HG03460 (cell line): Measurements from ENCODE around the gene NDEL1.

Source experiments
- ATAC-seq: cut with Tn5 transposase; IDR thresholded peaks from one replicate; pipeline ENCODE4 v1.9.1; 2021; ENCODE audit not compliant: unreplicated experiment

NDEL1 gene

DNA sequence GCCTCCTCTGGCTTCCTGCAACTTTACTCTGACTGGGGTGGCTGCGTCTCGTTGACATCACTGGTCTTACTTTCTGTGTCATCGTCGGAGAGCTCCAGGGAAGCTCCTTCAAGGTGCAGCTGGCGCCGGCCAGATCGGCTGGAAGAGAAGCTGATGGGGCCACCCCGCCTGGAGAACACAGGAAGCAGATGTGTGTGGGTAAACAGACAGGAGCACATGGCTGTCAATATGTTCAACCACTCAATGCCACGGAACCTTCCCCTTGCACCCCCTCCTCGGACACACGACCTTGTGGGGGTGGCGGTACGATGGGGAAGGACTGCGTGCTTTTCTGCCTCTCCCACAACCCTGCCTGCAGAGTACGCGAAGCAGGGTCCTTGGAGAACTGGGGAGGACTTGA is 40.1 kb downstream of the NDEL1 start:
- ATAC-seq, result no peak

DNA sequence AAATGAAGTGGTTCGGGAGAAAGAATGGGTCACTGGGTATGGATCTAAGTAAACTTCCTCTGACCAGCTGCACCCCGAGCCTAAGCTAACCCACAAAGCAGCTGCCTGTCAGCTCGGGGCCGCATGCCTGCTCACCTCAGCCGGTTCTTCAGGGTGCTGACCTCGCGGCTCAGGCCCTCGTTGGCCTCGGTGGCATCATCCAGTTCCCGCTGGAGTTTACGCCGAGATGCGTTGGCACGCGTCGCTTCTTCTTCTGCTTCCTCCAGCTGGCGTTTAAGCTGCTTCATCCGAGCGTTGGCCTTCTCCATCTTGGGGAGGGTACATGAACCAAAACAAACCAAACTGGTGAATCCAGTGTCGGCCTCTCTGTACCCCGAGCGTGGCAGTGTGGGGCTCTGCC is 41.1 kb downstream of the NDEL1 start:
- ATAC-seq, result no peak

DNA sequence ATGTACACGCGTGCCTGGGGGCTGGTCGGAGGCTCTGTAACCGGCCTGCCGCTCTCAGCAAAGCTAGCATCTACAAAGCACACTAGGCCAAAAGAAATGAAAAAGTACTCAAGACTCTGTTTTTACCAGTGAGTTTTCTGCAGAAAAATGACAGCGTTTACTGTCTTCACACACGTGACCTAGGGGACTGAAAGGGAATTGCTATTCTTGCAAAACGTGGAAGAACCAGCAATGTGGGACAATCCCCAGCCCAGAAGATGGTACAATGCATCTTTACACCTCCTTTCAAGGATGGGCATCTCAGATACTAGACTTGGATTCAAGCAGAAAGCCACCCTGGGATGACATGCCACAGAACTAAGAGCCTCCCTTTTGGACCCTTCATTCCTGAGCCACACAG is 41.5 kb downstream of the NDEL1 start:
- ATAC-seq, result no peak

DNA sequence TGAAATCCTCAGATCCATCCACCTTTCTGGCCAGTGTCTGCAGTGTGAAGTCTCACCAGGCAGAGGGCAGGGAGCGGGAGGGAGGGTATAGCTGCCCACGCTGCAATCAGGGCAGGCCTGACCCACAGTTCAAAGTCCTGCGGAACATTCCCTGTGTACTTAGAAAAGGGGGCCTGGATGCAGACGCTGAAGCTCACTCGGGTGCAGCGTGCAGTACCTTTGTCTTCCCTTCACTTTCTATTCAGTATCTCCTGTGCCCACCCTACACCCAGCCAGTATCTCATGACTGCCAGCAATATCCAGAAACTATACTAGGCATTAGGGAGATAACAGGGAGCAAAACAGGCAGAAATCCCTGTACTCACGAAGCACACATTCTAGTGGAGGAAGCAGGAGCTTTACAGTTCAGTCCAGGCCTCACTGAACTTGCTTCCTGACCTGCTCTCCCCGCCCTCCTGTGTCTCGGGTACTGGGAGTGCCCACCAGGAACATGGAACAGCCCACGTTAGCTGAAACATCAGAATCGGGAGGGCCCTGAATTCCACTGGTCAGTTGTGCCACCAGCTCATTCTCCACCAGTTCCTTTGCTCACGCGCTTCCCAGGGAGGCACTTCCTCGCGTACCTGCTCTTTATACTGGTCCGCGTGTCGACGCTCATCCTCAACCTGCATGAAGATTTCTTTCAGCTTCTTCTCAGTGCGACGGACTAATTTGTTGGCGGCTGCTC is 42.2 kb downstream of the NDEL1 start:
- no peak for ATAC-seq

DNA sequence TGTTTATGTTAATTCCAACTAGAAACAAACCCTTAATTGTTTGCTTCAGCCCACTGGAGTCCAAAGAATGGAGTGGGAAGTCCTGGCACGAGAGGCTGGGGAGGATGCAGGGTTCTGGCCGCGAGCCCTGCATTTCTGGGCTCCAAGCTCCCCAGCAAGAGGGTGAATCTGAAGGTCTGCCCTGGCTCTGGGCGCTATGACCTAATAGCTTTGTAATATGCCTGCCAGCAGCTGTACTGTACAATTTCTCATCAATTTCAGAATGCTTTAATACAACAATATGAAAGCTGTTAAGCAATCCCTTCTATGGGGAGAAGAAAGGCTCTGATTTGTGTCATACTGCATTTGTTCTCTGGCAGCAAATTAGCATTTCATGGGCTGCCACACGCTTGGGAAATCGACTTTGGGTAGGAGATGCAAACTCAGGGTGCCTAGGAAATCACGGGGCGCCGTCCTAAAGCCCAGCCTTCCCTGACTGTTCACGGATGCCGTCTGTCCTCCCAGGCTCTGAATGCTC is 43.8 kb downstream of the NDEL1 start:
- no peak for ATAC-seq

DNA sequence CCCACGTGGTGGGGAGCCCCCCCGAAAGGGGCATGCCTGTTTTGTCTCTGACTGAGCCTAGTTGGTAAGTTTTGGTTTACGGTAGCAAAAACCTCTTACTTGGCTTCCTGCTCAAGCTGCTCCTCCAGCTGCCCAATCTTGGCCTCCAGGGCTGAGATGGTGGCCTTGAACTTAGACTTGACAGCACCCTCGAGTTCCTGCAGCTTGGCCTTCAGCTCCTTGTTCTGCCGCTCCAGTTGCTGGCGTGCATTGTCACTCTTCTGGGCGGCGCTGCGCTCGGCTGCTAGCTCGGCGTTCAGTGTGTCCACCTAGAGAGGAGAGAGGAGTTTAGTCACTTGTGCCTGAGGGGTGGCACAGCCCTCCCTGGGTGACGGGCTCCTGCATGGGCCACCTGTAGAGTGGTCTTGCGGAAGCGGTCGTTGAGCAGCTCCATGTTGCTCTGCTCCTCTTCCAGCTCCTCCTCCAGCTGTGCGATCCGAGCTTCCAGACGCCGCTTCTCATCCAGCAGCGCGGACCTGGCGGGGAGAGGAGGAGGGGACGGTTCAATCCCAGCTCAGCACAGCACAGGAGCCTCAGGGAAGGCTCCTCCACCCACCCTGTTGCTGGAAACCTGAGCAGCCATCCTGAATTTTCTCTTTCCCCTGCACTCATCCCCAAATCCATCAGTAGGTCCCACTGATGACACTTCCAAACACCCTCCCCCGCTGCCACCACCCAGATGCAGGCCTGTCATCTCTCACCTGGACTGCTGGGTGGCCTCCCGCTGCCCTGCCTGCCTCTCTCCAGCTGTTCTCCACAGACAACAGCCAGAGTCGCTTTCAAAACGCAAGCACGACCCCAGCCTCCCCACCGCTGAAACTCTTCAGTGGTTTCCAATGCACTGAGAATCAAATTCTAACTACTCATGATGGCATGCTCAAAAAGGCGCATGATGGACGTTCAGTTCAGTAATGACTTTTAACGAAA is 44.6 kb downstream of the NDEL1 start:
- no peak for ATAC-seq

DNA sequence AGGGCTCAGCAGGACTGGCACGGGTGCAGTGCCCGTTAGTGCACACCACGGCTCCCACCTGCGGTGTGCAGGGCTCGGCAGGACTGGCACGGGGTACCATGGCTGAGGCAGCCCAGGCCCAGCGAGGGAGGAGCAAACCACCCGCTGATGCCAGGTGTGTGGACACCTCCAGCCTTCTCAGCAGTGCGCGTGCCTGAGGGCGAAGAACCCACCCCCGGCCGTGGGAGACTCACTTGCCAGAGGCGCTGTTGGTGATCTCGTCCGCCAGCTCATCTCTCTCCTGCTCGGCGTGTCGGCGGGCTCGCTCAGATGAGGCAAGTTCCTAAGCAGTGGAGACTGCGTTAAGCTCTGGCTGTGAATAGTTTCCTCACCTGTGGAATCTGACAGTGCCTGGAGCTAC is 45.4 kb downstream of the NDEL1 start:
- ATAC-seq, result no peak

DNA sequence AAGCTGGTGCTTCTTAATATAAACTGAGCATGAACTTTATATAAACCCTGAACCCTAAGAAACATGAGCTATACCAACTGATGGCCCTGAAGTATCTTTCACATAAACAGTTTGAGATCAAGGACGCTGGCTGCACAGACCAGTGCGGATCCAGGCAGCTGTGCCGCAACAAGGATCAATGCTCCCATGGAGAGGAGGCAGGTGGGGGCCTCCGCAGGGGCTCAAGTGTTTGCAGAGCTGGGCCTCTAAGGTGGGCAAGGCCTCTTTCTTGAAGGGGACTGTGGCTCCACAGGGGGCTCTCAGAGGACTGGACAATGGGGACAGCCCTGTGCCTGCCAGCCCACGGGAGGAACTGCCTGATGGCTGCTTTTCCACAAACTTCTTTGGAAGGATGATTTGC is 46.0 kb downstream of the NDEL1 start:
- ATAC-seq, result no peak

DNA sequence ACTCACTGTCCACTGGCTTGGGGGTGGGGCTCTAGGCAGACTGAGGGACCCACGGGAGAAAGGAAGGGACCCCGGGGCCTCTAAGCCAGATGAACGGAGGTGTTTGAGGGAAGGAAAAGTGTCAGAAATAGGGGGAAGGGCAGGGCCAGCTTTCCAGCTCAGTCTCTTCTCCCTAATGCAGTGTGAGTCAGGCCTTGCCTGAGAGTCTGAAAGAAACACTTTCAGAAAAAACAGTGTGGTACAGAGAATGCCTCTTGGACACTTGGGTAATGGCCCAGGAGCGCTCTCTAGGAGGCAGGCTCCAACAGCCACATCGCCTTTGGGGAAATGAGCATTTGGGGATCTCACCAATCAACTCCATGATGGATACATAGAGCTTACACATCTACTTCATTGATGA is 46.9 kb downstream of the NDEL1 start:
- ATAC-seq, result no peak

DNA sequence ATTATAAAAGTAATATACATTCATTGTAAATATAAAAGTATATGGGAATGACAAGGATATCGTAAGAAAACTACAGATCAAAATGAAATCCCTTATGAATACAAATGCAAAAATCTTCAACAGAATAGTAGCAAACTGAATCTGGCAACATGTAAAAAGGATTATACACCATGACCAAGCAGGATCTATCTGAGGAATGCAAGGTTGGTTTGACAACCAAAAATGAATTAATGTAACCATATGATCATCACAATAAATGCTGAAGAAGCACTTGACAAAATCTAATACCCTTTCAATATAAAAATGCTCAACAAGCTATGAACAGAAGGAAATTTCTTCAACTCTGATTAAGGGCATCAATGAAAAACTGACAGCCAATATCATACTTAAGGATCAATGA is 48.8 kb downstream of the NDEL1 start:
- no peak for ATAC-seq

DNA sequence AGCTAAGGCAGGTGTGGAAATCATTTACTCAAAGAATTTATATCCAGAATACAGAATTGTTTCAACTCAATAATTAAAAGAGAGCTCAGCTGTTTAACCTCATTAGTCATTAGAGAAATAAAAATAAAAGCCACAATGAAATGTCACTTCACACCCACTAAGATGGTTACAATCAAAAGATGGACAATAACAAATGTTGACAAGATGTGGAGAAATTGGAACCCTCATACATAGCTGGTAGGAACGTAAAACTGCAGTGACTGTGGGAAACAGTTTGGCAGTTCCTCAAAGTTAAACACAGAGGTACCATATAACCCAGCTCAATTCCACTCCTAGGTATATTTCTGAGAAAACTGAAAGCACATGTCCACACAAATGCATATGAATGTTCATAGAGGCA is 49.8 kb downstream of the NDEL1 start:
- ATAC-seq, result no peak

DNA sequence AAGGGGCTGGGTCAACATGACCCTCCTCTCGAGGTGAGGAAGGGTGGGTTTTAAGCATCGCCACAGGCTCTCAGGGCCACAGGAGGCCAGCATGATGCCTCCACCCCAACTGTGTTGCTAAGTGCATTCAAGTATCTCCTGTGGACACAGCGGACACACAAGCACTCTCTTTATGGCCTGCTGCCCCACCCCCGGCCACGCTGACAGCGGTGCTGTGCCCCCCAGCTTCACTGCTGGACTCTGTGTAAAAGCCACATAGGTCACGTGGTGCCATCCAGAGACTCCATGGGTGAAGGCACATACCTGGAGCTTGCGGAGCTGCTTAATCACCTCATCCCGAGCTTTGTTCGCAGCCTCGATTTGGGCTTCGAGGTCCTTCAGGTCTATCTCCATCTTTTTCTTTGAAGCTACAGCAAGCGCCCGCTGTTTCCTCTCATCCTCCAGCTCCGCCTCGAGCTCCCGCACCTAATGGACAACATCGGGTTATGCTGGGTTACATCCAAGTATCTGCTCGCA is 51.5 kb downstream of the NDEL1 start:
- no peak for ATAC-seq

DNA sequence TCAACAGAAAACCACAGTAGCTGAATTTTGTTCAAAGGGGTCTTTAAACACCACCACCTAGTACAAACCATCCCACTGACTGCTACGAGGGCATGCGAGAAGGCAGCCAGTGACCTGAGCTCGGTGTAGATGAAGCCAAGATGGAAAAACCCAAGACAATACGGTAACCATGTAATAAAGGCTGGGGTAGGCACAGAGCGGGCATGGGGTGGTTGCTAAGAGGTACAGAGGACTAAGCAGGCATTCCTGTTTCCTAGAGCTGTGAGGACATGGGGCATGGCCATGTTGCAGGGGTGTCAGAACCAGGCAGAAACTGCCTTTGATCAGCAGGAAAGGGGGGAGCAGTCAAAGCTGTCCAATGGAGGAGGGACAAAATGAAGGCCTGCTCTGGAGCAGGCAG is 52.1 kb downstream of the NDEL1 start:
- no peak for ATAC-seq

DNA sequence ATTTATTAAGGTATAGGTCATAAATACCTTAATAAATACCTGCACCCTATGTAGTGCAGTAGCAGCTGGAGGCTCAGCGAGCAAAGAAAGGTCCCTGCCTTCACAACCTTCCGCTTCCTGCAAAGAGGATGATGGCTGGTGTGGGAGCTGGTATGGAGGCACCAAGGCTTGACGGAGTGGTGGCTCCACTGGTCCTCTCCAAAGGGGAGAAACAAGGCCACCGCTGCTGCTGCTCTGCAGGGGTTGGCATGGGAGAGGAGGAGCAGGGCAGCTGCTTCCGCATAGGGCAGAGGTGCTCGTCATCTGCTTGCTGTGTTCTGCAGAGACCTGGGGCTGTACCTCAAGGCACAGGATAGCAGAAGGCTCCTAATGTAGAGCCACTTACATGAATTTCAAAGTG is 52.8 kb downstream of the NDEL1 start:
- no peak for ATAC-seq

DNA sequence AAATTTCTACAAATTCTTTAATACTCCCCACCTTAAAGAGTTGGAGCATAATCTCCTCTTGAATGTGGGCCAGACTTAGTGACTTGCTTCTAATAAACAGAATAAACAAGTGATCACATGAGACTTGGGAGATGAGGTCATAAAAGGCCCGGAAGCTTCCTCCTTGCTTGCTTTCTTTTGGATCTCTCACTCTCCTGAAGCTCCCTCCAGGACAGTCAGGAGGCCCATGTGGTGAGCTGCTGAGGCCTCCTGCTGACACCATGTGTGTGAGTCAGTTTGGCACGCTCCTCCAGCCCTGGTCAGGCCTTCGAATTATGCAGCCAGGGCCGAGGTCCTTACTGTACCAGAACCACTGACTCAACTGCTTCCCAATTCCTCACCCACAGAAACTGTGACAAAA is 53.2 kb downstream of the NDEL1 start:
- no peak for ATAC-seq

DNA sequence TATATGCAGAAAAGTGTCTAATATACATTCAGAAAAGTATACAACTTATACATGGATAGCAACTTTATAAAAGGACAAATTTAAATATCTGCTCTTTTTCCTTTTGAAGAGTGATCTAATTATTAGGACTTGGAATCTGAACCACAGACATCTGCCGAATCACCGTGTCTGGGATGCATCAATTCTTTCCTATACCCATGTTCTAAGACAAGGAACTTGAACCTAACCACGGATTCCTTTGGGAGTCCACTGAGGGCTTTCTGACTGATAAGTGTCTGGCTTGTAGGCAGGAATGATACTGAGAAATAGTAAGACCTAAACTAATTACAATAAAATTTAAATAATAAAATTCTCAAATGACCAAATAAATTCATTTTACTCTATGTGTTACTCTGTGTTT is 54.2 kb downstream of the NDEL1 start:
- no peak for ATAC-seq

DNA sequence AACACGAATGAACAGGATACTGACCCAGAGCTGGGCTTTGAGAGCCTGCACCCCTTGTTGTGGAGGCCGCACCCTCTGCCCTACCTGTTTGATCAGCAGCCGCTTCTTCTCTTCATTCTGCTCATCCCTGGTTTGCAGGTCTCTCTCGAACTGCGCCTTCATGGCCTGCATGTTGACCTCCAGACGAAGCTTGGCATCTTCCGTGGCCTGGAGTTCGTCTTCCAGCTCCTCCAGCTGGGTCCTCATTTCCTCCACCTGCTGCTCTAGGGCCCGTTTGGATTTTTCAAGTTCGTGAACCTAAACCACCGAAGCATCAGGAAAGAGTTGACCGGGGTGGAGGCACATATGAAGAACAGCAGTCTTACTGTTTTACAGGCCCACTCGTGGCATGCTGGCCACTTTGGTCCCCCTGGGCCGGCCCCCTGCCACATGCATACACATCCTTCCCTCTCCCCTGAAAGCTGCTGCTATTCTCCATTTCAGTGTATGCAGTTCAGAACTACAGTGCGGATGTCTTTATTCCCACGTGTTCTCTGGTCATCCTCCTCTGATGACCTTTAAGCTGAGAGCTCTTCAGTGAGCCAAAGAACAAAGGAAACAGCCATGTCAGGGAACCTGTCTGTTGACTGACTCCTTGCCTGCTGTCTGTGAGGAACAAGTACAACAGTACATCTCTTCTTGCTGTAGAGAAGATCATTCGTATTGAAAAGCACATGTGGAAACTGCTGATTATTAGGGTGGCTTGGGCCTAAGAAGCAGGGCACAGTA is 54.8 kb downstream of the NDEL1 start:
- no peak for ATAC-seq

DNA sequence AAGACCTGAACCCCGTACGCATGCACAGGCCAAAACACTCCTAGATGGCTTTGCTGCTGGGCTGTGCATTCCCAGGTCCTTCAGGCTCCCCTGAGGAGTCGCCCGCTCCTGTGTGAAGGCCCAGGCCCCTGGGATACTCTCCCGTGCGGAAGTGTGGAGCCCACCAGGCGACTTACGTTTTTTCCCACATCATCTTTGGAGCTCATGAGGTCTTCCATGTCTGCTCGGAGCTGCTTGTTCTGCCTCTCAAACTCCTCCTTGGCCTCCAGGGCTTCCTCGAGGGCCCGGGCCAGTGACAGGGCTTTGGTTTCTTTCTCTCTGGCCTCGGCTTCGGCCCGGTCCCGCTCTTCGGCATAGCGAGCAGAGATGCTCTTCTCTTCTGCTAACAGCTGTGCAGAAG is 56.4 kb downstream of the NDEL1 start:
- no peak for ATAC-seq

DNA sequence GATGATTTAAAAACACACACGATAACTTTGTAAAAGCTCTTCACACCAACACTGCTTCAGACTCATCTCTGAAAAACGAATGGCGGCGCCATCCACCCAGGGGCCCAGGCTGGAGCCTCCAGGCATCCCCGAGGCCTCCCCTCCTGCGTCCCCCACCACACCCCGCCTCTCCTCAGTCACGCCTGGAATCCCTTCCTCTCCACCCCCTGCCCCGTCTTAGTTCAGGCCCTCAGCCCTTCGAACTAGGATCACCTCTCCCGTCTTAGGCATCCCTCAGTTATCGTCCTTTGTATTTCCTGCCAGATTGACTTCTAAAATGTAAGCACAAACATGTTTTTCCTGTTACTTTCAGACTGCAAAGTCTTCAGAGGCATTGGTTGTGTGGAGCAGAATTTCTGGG is 58.3 kb downstream of the NDEL1 start:
- ATAC-seq, result no peak

DNA sequence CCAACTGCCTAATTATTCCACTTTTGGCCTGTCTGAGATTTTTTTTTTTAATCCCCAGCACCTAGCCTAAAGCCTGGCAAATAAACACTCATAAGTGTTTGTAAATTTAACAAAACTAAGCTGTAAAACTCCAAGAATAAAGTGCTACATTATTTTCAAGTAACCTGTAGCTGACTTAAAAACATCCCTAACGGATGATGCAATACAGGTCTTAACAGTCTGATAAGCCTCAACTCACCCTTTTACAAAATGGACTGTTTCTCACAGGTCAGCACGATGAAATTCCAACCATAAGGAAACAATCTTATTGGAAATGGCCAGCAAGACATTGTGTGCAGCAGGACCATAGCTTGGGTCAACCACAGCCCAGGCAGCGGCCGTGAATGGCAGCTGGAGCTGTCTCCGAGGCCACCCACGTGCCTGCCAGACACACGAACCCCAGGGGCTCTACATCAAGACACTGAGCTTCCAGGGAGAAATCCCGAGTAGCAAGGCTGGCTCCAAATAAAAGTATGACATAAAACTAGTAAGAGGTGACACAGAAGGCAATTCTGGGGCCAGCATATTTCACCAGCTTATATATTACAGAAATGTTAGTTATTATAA is 58.9 kb downstream of the NDEL1 start:
- no peak for ATAC-seq

DNA sequence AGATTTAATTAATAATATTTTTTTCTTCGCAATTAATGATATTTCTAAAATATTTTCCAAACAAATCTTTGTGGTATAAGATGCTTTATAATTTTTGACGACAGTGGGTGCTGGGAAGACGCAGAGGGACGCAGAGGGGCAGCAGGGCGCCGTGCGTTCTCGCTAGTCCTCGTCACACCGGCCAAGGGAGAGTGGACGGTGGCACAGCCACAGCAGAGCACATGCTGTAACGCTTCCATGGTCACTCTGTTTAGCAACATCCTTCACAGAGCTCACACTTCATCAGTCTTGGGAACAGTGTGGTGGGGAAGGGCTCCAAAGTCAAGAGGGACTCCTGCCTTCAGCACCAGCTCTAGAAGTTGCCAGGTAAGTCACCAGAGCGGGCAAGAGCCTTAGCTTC is 60.4 kb downstream of the NDEL1 start:
- no peak for ATAC-seq
